ENCODE data around the gene DNAL1. TPM values are rescaled to one million over a fixed set of nuclear protein-coding genes. Genes with fewer than 3 reads are reported as not detected.
A peak's percentile ranks its signal among the peaks of the same experiment; 100 is the strongest.

The DNAL1 gene
- total and polyA plus RNA-seq, 2 donors = 4.1 to 6.0 TPM

- DNase-seq (ENCODE audit: low read depth in 6 of 9, low spot score in 9 of 9) = no peak
- Histone ChIP-seq H3K27ac (ENCODE audit: low read depth in 1 of 2, low read length in 1 of 2) (no peak overlapping the region), H3K27me3 (ENCODE audit: control insufficient read depth in 2 of 2, insufficient read depth in 1 of 2, low read length in 1 of 2) (no peaks in the 10 kb centered on the region), H3K4me1 (ENCODE audit: control insufficient read depth in 2 of 2, insufficient read depth in 2 of 2, low read length in 2 of 2) (no peaks in the 10 kb centered on the region), H3K4me3 (ENCODE audit: low read length in 2 of 2) (no peak overlapping the region), H3K9me3 (ENCODE audit: control insufficient read depth in 2 of 2, insufficient read depth in 1 of 2, low read length in 1 of 2) (no peaks in the 10 kb centered on the region), H3K36me3 (ENCODE audit: control insufficient read depth in 2 of 2, insufficient read depth in 2 of 2, low read length in 1 of 2) (no peaks in the 10 kb centered on the region)
- 98% methylated on average over 2 of the region's 2 CpGs for WGBS
These were observed 15.7 kb downstream of the DNAL1 start for GRCh38 chr14:73660511-73660910.

GRCh38 chr14:73661872-73662271, 17.1 kb downstream of the DNAL1 start:
- Histone ChIP-seq H3K27me3 (ENCODE audit: control insufficient read depth in 2 of 2, insufficient read depth in 1 of 2, low read length in 1 of 2) (no peaks in the 10 kb centered on the region), H3K9me3 (ENCODE audit: control insufficient read depth in 2 of 2, insufficient read depth in 1 of 2, low read length in 1 of 2) (no peaks in the 10 kb centered on the region), H3K36me3 (ENCODE audit: control insufficient read depth in 2 of 2, insufficient read depth in 2 of 2, low read length in 1 of 2) (no peaks in the 10 kb centered on the region), H3K4me3 (ENCODE audit: low read length in 2 of 2) (no peak overlapping the region), H3K27ac (ENCODE audit: low read depth in 1 of 2, low read length in 1 of 2) (no peak overlapping the region), H3K4me1 (ENCODE audit: control insufficient read depth in 2 of 2, insufficient read depth in 2 of 2, low read length in 2 of 2) (no peaks in the 10 kb centered on the region)
- DNase-seq (ENCODE audit: low read depth in 6 of 9, low spot score in 9 of 9) = no peak
- WGBS = 99% methylated on average over 2 of the region's 2 CpGs

- DNase-seq (ENCODE audit: low read depth in 6 of 9, low spot score in 9 of 9) = no peak
These were observed 17.7 kb downstream of the DNAL1 start for GRCh38 chr14:73662487-73662943.

GRCh38 chr14:73663548-73664212, 18.9 kb downstream of the DNAL1 start:
- no peak overlapping the region for H3K27ac ChIP-seq (ENCODE audit: low read depth in 1 of 2, low read length in 1 of 2)
- no peaks in the 10 kb centered on the region for H3K4me1 ChIP-seq (ENCODE audit: control insufficient read depth in 2 of 2, insufficient read depth in 2 of 2, low read length in 2 of 2)
- no peaks in the 10 kb centered on the region for H3K27me3 ChIP-seq (ENCODE audit: control insufficient read depth in 2 of 2, insufficient read depth in 1 of 2, low read length in 1 of 2)
- no peaks in the 10 kb centered on the region for H3K9me3 ChIP-seq (ENCODE audit: control insufficient read depth in 2 of 2, insufficient read depth in 1 of 2, low read length in 1 of 2)
- H3K36me3 ChIP-seq (ENCODE audit: control insufficient read depth in 2 of 2, insufficient read depth in 2 of 2, low read length in 1 of 2) = no peaks in the 10 kb centered on the region
- peak in 1 of 9 donors; percentile 16 for DNase-seq (ENCODE audit: low read depth in 6 of 9, low spot score in 9 of 9)
- H3K4me3 ChIP-seq (ENCODE audit: low read length in 2 of 2) = no peak overlapping the region

More at GRCh38 chr14:73662487-73662943, 17.7 kb downstream of the DNAL1 start:
- H3K4me3 ChIP-seq (ENCODE audit: low read length in 2 of 2) = no peak overlapping the region
- 93% methylated on average over 1 of the region's 1 CpG for WGBS
- H3K9me3 ChIP-seq (ENCODE audit: control insufficient read depth in 2 of 2, insufficient read depth in 1 of 2, low read length in 1 of 2) = no peaks in the 10 kb centered on the region
- H3K27me3 ChIP-seq (ENCODE audit: control insufficient read depth in 2 of 2, insufficient read depth in 1 of 2, low read length in 1 of 2) = no peaks in the 10 kb centered on the region
- H3K27ac ChIP-seq (ENCODE audit: low read depth in 1 of 2, low read length in 1 of 2) = no peak overlapping the region
- H3K4me1 ChIP-seq (ENCODE audit: control insufficient read depth in 2 of 2, insufficient read depth in 2 of 2, low read length in 2 of 2) = no peaks in the 10 kb centered on the region
- no peaks in the 10 kb centered on the region for H3K36me3 ChIP-seq (ENCODE audit: control insufficient read depth in 2 of 2, insufficient read depth in 2 of 2, low read length in 1 of 2)

- DNase-seq (ENCODE audit: low read depth in 6 of 9, low spot score in 9 of 9) = no peak
- Histone ChIP-seq H3K27ac (ENCODE audit: low read depth in 1 of 2, low read length in 1 of 2) (no peak overlapping the region), H3K9me3 (ENCODE audit: control insufficient read depth in 2 of 2, insufficient read depth in 1 of 2, low read length in 1 of 2) (no peaks in the 10 kb centered on the region), H3K27me3 (ENCODE audit: control insufficient read depth in 2 of 2, insufficient read depth in 1 of 2, low read length in 1 of 2) (no peaks in the 10 kb centered on the region), H3K36me3 (ENCODE audit: control insufficient read depth in 2 of 2, insufficient read depth in 2 of 2, low read length in 1 of 2) (no peaks in the 10 kb centered on the region), H3K4me3 (ENCODE audit: low read length in 2 of 2) (no peak overlapping the region), H3K4me1 (ENCODE audit: control insufficient read depth in 2 of 2, insufficient read depth in 2 of 2, low read length in 2 of 2) (no peaks in the 10 kb centered on the region)
- WGBS = 97% methylated on average over 2 of the region's 2 CpGs
These were observed 20.3 kb downstream of the DNAL1 start for GRCh38 chr14:73665130-73665529.

- H3K36me3 ChIP-seq (ENCODE audit: control insufficient read depth in 2 of 2, insufficient read depth in 2 of 2, low read length in 1 of 2) = no peaks in the 10 kb centered on the region
- 98% methylated on average over 5 of the region's 5 CpGs for WGBS
- H3K27ac ChIP-seq (ENCODE audit: low read depth in 1 of 2, low read length in 1 of 2) = no peak overlapping the region
- H3K4me3 ChIP-seq (ENCODE audit: low read length in 2 of 2) = no peak overlapping the region
- no peaks in the 10 kb centered on the region for H3K9me3 ChIP-seq (ENCODE audit: control insufficient read depth in 2 of 2, insufficient read depth in 1 of 2, low read length in 1 of 2)
- no peak for DNase-seq (ENCODE audit: low read depth in 6 of 9, low spot score in 9 of 9)
- H3K27me3 ChIP-seq (ENCODE audit: control insufficient read depth in 2 of 2, insufficient read depth in 1 of 2, low read length in 1 of 2) = no peaks in the 10 kb centered on the region
- H3K4me1 ChIP-seq (ENCODE audit: control insufficient read depth in 2 of 2, insufficient read depth in 2 of 2, low read length in 2 of 2) = no peaks in the 10 kb centered on the region
These were observed 21.8 kb downstream of the DNAL1 start for GRCh38 chr14:73666583-73666982.

- H3K4me1 ChIP-seq (ENCODE audit: control insufficient read depth in 2 of 2, insufficient read depth in 2 of 2, low read length in 2 of 2) = no peaks in the 10 kb centered on the region
- no peaks in the 10 kb centered on the region for H3K36me3 ChIP-seq (ENCODE audit: control insufficient read depth in 2 of 2, insufficient read depth in 2 of 2, low read length in 1 of 2)
- no peaks in the 10 kb centered on the region for H3K9me3 ChIP-seq (ENCODE audit: control insufficient read depth in 2 of 2, insufficient read depth in 1 of 2, low read length in 1 of 2)
- H3K27ac ChIP-seq (ENCODE audit: low read depth in 1 of 2, low read length in 1 of 2) = no peak overlapping the region
- no peak for DNase-seq (ENCODE audit: low read depth in 6 of 9, low spot score in 9 of 9)
- 86% methylated on average over 3 of the region's 3 CpGs for WGBS
- H3K27me3 ChIP-seq (ENCODE audit: control insufficient read depth in 2 of 2, insufficient read depth in 1 of 2, low read length in 1 of 2) = no peaks in the 10 kb centered on the region
- H3K4me3 ChIP-seq (ENCODE audit: low read length in 2 of 2) = no peak overlapping the region
These were observed 23.1 kb downstream of the DNAL1 start for GRCh38 chr14:73667854-73668253.

GRCh38 chr14:73674986-73675385, 30.2 kb downstream of the DNAL1 start:
- H3K4me3 ChIP-seq (ENCODE audit: low read length in 2 of 2) = no peak overlapping the region
- peaks cover 0 to 3% of the 10 kb centered on the region in 2 donors for H3K36me3 ChIP-seq (ENCODE audit: control insufficient read depth in 2 of 2, insufficient read depth in 2 of 2, low read length in 1 of 2)
- H3K4me1 ChIP-seq (ENCODE audit: control insufficient read depth in 2 of 2, insufficient read depth in 2 of 2, low read length in 2 of 2) = no peaks in the 10 kb centered on the region
- H3K9me3 ChIP-seq (ENCODE audit: control insufficient read depth in 2 of 2, insufficient read depth in 1 of 2, low read length in 1 of 2) = no peaks in the 10 kb centered on the region
- WGBS = 98% methylated on average over 3 of the region's 3 CpGs
- DNase-seq (ENCODE audit: low read depth in 6 of 9, low spot score in 9 of 9) = no peak
- no peak overlapping the region for H3K27ac ChIP-seq (ENCODE audit: low read depth in 1 of 2, low read length in 1 of 2)
- H3K27me3 ChIP-seq (ENCODE audit: control insufficient read depth in 2 of 2, insufficient read depth in 1 of 2, low read length in 1 of 2) = no peaks in the 10 kb centered on the region

- Histone ChIP-seq H3K4me3 (ENCODE audit: low read length in 2 of 2) (no peak overlapping the region), H3K27me3 (ENCODE audit: control insufficient read depth in 2 of 2, insufficient read depth in 1 of 2, low read length in 1 of 2) (no peaks in the 10 kb centered on the region), H3K36me3 (ENCODE audit: control insufficient read depth in 2 of 2, insufficient read depth in 2 of 2, low read length in 1 of 2) (peaks cover 0 to 3% of the 10 kb centered on the region in 2 donors), H3K9me3 (ENCODE audit: control insufficient read depth in 2 of 2, insufficient read depth in 1 of 2, low read length in 1 of 2) (no peaks in the 10 kb centered on the region), H3K27ac (ENCODE audit: low read depth in 1 of 2, low read length in 1 of 2) (no peak overlapping the region), H3K4me1 (ENCODE audit: control insufficient read depth in 2 of 2, insufficient read depth in 2 of 2, low read length in 2 of 2) (no peaks in the 10 kb centered on the region)
- no peak for DNase-seq (ENCODE audit: low read depth in 6 of 9, low spot score in 9 of 9)
- WGBS = 98% methylated on average over 4 of the region's 4 CpGs
These were observed 33.9 kb downstream of the DNAL1 start for GRCh38 chr14:73678698-73679097.
